OCI-LY3 (cell line): ENCODE data around the gene MMP17.

Experiments used
- CTCF ChIP-seq: fragments of 200-600, 300-600 bp; sonication (generic); IDR thresholded peaks from 2 replicates; pipeline ENCODE4 v1.5.1; 2014; ENCODE audit warnings: antibody characterized with exemption, low read length, low read depth
- EZH2phosphoT487 ChIP-seq: fragments of 200-600 bp; shearing (Covaris generic); IDR thresholded peaks from 2 replicates; pipeline ENCODE4 v1.6.1; 2018; ENCODE audit warnings: antibody characterized with exemption, mixed run types, low read depth

- TF ChIP-seq CTCF, result no peak
- no peak for TF ChIP-seq EZH2phosphoT487
These were observed 6.8 kb downstream of the MMP17 start for GRCh38 chr12:131834798-131835615.
